ENCODE results near the gene ANKRD23.

Gene ANKRD23

DNA sequence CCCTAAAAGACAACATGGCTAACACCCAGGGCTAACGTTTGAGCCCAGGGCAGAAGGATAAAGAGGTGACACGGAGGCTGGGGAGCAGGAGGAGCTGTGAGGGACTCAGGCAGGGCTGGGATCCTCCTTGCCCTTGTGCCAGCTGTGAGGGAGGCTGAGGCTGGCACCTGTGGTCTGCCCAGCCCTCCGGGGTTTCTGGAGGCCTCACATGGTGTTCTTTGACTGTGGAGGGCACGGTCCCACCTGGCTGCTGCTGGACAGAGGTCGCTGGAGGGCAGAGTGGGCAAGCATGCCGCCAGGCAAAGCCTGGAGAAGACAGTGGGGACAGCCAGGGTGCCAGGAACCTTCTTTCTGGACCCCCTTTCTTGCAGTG lies 54.6 kb downstream of the ANKRD23 start:
- POLR2A ChIA-PET = no interaction called here

GRCh38 chr2:96788442-96789244 lies 55.2 kb downstream of the ANKRD23 start:
- no peak overlapping the region for H3K4me3 ChIP-seq (ENCODE audit: low read depth, low read length)
- no peak for DNase-seq (ENCODE audit: low read depth, low spot score)
- ChIA-PET POLR2A (no interaction called here), CTCF (interaction anchor here (1.3 to 1.9 kb wide), 2 partner anchors 12 kb away, joined by 3 to 6 read pairs; no protein-coding TSS in a partner anchor)
- TF ChIP-seq, protein P1, sequence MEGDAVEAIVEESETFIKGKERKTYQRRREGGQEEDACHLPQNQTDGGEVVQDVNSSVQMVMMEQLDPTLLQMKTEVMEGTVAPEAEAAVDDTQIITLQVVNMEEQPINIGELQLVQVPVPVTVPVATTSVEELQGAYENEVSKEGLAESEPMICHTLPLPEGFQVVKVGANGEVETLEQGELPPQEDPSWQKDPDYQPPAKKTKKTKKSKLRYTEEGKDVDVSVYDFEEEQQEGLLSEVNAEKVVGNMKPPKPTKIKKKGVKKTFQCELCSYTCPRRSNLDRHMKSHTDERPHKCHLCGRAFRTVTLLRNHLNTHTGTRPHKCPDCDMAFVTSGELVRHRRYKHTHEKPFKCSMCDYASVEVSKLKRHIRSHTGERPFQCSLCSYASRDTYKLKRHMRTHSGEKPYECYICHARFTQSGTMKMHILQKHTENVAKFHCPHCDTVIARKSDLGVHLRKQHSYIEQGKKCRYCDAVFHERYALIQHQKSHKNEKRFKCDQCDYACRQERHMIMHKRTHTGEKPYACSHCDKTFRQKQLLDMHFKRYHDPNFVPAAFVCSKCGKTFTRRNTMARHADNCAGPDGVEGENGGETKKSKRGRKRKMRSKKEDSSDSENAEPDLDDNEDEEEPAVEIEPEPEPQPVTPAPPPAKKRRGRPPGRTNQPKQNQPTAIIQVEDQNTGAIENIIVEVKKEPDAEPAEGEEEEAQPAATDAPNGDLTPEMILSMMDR (IDR thresholded peaks at IDR 0.05; ENCODE audit: insufficient read depth, low read length, missing control alignments) = no peak

More for the DNA sequence above, 54.6 kb downstream of the ANKRD23 start:
- CTCF ChIA-PET = no interaction called here
- TF ChIP-seq, protein P1 (IDR thresholded peaks at IDR 0.05; ENCODE audit: insufficient read depth, low read length, missing control alignments) = no peak
- DNase-seq (ENCODE audit: low read depth, low spot score) = no peak
- H3K4me3 ChIP-seq (ENCODE audit: low read depth, low read length) = no peak overlapping the region
